Activated T-cell treated with anti-CD3 and anti-CD28 coated beads, Interleukin-2, amount 50 U/mL, for 48 hours (primary cell): ENCODE data around the gene KRTAP19-8.

Source experiments
- DNase-seq, 2 experiments: peaks; one replicate each; pipeline ENCODE4 v3.0.0-alpha.2; 2020

The KRTAP19-8 gene, protein sequence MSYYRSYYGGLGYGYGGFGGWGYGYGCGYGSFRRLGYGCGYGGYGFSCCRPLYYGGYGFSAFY

DNA sequence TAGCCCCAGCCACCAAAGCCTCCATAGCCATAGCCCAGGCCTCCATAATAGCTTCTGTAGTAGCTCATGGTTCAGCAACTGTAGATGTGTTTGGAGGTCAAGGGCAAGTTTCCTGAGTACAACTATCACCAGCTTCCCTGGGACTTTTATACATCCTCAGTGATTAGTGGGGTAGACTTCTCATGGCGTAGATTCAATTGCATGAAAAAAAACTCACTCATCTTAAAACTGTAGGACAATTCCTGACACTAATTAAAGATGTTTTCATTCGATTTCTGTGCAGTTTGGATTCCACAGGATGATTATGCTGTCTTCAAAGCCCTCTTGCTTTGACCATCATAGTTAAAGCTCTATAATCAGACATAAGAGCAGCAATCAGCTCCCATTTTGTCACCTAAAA lies at the start of gene KRTAP19-8:
Gene KRTAP19-8, minus strand, starts transcription at position 101 of the 400 bp plus-strand sequence. Its CDS starts 33 bp downstream, at position 68.
- DNase-seq = no peak

DNA sequence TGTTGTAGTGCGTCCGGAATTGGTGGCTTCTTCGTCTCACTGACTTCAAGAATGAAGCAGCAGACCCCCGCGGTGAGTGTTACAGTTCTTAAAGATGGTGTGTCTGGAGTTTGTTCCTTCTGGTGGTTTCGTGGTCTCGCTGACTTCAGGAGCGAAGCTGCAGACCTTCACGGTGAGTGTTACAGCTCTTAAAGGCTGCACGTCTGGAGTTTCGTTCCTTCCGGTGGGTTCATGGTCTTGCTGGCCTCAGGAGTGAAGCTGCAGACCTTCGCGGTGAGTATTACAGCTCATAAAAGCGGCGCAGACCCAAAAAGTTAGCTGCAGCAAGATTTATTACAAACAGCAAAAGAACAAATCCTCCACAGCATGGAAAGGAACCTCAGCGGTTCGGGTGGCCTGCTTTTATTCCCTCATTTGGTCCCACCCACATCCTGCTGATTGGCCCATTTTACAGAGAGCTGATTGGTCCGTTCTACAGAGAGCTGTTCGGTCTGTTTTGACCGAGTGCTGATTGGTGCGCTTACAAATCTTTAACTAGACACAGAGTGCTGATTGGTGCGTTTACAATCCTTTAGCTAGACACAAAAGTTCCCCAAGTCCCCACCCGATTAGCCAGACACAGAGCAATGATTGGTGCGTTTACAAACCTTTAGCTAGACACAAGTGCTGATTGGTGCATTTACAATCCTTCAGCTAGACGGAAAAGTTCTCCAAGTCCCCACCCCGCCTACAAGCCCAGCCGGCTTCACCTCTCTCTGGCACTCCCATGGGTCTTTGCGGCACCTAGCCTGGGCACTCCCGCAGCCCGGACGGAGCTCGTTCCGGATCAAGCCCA lies 49.6 kb upstream of the KRTAP19-8 start:
- DNase-seq = no peak

GRCh38 chr21:31084689-31085088 lies 46.4 kb upstream of the KRTAP19-8 start:
- DNase-seq = no peak

GRCh38 chr21:31078796-31079195 lies 40.5 kb upstream of the KRTAP19-8 start:
- no peak for DNase-seq

GRCh38 chr21:31078216-31078615 lies 39.9 kb upstream of the KRTAP19-8 start:
- no peak for DNase-seq

- no peak for DNase-seq
Observed at GRCh38 chr21:31075848-31076247, 37.6 kb upstream of the KRTAP19-8 start.

DNA sequence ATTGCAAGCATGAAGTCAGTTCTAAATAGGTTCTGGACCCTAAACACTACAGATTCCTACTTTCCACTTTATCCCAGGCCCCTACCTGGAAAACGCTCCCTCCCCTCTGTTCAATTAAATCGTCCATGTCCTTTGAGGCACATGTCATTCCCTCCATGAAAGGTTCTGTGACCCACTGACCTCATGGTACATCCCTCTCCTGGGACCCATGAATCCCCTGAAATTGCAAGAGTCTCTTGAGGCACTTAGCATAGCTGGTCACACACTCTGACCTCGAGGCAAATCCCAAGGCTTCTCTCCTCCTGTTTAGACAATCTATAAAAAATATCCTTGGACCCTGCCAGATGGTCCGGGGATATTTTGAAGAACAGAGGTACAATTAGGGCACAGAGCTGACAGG lies 34.3 kb upstream of the KRTAP19-8 start:
- DNase-seq = no peak

DNA sequence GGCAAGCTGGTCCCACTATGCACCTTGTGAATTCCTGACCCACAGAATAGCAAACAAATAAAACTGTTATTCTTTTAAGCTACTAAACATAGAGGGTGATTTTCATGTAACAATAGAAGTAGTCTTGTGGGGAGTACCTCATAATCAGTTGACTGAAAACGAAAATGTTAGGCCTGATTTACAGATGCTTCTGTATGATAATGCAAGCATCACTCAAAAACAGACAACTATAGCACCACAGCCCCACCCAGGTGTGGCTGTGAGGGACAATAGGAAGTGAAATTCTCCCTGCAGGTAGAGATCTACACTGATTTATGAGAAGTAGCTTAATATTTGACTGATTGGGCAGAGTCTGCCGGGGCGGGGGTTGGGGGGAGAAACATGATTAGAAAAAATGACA lies 26.5 kb upstream of the KRTAP19-8 start:
- DNase-seq = no peak

- DNase-seq = no peak
Observed at GRCh38 chr21:31052489-31053142, 14.3 kb upstream of the KRTAP19-8 start.

GRCh38 chr21:31050577-31051157 lies 12.4 kb upstream of the KRTAP19-8 start:
- DNase-seq = no peak

- DNase-seq = no peak
Observed at GRCh38 chr21:31045841-31046240, 7.6 kb upstream of the KRTAP19-8 start.

- no peak for DNase-seq
Observed at GRCh38 chr21:31043471-31043870, 5.2 kb upstream of the KRTAP19-8 start.

GRCh38 chr21:31042080-31042464 lies 3.8 kb upstream of the KRTAP19-8 start:
- no peak for DNase-seq

DNA sequence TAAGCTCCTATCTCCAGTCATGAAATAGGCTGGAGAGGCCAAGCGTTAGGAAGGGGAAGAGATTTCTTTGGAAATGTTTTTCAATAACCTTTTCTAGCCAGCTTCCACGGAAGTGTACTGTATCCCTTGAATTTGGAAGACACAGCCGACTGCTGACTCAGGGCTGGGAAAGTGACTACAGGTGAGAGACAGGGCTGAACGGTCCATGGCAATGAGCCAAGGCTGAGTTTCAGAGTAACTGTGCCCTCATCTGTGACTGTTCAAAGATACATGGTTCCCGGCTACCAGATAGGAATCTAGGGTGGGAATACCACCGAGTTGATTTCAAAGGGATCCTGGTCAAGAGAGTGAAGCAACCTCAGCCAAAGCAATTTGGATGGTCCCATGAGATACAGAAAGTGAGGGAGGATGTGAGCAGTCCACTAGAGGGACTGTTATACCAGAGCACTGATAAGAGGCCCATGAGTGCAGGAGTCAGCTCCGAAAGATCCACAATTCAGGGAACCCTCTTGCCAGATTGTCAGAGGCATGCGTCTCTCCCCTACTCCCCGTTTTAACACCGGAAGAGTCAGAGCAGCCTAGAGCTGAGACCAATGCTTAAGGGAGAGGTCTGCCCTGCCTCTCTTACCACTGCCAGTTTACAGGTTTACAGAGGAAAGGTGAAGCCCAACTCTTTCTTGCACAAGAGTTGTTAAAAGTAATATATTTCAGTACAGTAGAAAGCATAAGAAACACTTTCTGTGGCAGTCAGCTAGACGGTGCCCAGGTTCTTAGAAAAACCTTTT lies 3.2 kb upstream of the KRTAP19-8 start:
- DNase-seq = no peak

DNA sequence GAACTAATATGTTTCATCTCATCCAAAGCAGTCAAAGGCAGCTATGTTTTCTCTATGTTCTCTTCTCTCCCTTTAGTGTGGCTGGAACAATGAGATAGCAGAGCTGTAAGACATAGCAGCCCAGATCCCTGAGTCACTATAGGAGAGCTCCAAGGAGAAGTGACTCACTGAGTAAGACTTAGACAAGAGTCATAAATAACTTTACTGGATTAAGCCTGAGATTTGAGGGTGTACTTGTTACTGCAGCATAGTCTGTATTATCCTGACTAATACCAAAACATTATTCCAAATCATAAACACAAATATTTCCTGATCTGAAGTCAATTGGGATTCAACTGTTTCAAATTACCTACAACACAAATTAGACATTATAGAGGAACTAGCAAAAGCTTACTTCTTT lies 3.9 kb downstream of the KRTAP19-8 start:
- no peak for DNase-seq

DNA sequence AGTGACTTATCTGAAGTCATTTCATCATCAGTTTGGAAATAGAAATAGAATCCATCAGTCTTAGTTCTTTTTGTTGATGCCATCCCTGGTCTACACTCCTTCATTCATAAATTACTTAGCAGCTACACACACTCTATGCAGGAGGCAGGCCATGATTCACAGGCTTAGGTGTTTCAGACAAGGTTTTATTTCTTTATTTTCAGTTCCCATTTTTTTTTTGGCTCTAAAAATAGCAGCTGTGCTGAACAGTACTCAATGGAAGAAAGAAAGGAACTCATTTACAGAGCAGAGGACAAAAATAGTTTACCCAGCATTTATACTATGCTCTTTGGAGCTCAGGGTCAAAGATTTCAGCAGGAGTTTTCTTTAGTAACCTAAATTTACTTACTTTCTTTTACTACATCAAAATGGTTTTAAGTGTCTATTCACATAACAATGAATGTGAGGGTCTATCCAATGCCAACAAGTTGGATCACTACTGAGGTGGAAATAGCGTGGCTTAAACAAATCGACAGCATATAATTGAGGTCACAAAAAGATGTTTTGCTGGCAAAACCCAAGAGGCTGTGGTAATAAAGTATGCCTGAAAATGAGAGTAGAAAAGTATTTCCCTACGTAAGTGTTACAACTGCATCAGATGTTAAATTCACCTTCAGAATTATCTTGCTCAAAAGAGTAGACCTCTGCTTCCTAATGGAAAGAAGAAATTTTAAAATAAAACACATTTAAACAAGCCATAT lies 7.7 kb downstream of the KRTAP19-8 start:
- no peak for DNase-seq

DNA sequence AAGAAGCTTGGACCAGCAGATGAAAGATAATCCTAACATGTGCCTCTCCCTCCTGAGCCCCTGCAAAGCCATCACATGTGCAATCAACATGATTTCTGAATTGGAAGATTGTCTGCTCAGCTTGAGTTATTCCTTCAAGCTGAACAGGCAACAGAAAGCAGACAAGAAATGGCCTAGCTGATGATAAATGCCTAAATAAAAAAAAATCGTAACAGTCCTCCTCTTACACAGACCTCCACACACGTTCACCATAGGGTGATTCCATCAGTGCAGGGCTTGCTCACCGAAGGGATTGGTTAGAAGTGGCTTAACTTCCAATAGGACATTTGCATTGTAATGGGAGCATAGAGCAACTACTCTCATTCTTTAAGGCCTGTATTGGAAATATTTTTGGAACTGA lies 14.6 kb downstream of the KRTAP19-8 start:
- no peak for DNase-seq

DNA sequence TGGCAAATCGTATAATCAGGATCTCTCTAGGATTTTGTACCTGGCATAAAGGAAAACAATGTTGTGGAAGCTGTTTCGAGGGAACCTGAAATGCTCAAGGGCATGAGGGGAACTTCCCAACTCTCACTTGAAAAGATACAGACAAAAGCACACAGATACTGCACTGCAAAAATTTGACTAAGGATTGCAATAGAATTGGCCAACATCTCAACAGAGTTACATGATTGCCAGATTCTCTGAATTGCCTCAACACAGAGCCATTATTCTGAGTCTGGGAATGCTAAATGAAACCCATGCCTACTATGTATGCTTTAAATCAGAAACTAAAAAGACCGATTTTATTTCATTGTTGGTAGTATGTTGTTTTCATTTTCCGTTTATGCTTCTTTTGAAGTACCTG lies 16.0 kb downstream of the KRTAP19-8 start:
- DNase-seq = no peak

DNA sequence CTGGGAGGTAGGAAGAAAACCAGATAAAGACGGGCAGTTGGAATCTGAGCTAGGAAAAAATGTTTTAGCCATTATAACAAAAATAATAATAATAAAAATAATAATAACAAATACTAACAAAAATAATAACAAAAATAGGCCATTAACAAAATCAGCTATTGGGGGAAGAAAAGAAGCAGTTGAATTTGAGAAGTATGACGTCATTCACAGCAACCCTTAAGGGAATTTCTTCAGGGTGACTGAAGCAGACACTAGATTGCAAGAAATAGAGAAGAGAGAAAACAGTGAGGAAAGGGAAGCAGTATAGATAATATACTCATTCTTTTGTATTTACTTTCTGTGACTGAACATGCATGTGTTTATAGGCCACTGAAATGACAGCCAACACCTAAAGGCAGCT lies 20.0 kb downstream of the KRTAP19-8 start:
- DNase-seq = no peak

DNA sequence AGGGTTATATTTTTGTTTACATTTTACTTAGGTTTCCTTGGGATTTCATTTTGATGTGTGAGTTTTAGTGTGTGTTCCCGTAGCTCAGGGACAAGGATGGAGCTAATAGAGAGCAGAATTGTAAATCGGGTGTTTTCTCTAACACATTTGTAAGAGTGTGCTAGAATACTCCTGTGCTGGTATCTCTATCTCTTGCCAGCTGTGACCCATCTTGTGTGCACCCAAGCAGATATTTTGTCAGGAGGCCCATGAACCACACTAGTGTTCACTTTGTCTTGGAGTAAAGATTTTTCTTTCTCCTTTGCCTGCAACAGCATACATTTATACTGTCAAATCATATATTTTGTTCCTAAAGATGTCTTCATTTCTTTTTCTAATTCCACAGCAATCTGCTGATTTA lies 23.4 kb downstream of the KRTAP19-8 start:
- no peak for DNase-seq

DNA sequence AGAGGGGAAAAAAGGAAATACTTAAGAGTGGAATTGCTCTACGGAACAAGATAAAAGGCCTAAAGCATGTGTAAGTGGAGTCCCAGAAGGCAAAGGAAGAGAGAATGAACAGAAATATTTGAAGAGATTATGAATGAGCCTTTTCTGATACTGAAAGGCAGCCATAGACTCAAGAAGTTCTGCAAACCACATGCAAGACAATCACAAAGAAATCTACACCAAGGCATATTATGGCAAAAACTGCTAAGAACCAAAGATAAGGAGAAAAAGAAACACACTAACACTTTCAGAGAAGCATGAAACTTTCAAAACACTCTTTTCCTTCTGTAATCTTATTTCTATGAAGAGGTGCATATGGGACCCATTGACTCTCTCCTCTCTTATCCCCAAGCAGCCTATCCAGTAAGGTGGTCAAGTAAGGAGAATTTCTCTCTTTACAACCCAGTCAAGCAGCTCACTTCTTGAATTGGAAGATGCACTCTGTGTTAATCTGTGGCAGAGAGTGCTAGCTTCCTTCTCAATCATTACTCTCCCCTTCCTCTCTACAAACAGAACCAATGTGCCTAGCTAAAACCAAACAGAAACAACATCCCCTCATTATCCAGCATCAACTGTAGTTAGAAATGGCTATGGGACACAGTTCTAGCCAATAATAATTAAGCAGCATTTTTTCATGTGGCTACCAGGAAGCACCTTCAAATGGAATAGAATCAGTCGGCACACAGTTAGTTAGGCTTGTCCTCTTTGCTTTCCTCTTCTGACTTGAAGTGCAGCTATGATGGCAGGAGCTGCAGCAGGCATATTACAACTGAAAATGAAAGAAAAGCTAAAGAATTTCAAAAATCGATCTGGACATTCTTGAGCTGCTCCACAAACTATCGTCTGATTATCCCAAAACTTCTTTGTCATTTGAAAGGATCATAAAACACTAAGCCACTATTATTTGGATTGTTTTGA lies 25.9 kb downstream of the KRTAP19-8 start:
- no peak for DNase-seq
